ENCODE measurements around the gene KLF15.

Gene KLF15

GRCh38 chr3:126342211-126342610, 15.0 kb downstream of the KLF15 start:
- Histone ChIP-seq H3K4me3 (ENCODE audit: low read depth, low read length) (no peak overlapping the region), H3K27ac (peak overlapping the region; percentile 23; the same call in 1 of the 2 replicates), H3K9me3 (ENCODE audit: severe bottlenecking) (no peaks in the 10 kb centered on the region), H3K27me3 (ENCODE audit: insufficient read depth, low read depth, severe bottlenecking) (no peaks in the 10 kb centered on the region), H3K36me3 (no peaks in the 10 kb centered on the region)
- no peak for DNase-seq
- TF ChIP-seq CTCF (IDR thresholded peaks at IDR 0.05; ENCODE audit: low read depth, low read length): no peak

- H3K4me3 ChIP-seq (ENCODE audit: low read depth, low read length): no peak overlapping the region
- no peak for DNase-seq
- H3K27me3 ChIP-seq (ENCODE audit: insufficient read depth, low read depth, severe bottlenecking): no peaks in the 10 kb centered on the region
- no peaks in the 10 kb centered on the region for H3K36me3 ChIP-seq
- no peaks in the 10 kb centered on the region for H3K9me3 ChIP-seq (ENCODE audit: severe bottlenecking)
- H3K27ac ChIP-seq: no peak overlapping the region
- no peak for TF ChIP-seq CTCF (IDR thresholded peaks at IDR 0.05; ENCODE audit: low read depth, low read length)
Observed at GRCh38 chr3:126341755-126342150, 15.5 kb downstream of the KLF15 start.

GRCh38 chr3:126340943-126341754, 16.1 kb downstream of the KLF15 start:
- H3K27me3 ChIP-seq (ENCODE audit: insufficient read depth, low read depth, severe bottlenecking): no peaks in the 10 kb centered on the region
- no peak for TF ChIP-seq CTCF (IDR thresholded peaks at IDR 0.05; ENCODE audit: low read depth, low read length)
- no peak overlapping the region for H3K27ac ChIP-seq
- H3K9me3 ChIP-seq (ENCODE audit: severe bottlenecking): no peaks in the 10 kb centered on the region
- H3K36me3 ChIP-seq: no peaks in the 10 kb centered on the region
- no peak overlapping the region for H3K4me3 ChIP-seq (ENCODE audit: low read depth, low read length)
- no peak for DNase-seq

GRCh38 chr3:126340596-126340942, 16.6 kb downstream of the KLF15 start:
- Histone ChIP-seq H3K9me3 (ENCODE audit: severe bottlenecking) (no peaks in the 10 kb centered on the region), H3K27ac (no peak overlapping the region), H3K4me3 (ENCODE audit: low read depth, low read length) (no peak overlapping the region), H3K27me3 (ENCODE audit: insufficient read depth, low read depth, severe bottlenecking) (no peaks in the 10 kb centered on the region), H3K36me3 (no peaks in the 10 kb centered on the region)
- TF ChIP-seq CTCF (IDR thresholded peaks at IDR 0.05; ENCODE audit: low read depth, low read length): no peak
- DNase-seq: no peak

GRCh38 chr3:126340081-126340511, 17.1 kb downstream of the KLF15 start:
- H3K36me3 ChIP-seq: no peaks in the 10 kb centered on the region
- TF ChIP-seq CTCF (IDR thresholded peaks at IDR 0.05; ENCODE audit: low read depth, low read length): no peak
- no peak for DNase-seq
- H3K9me3 ChIP-seq (ENCODE audit: severe bottlenecking): no peaks in the 10 kb centered on the region
- H3K27me3 ChIP-seq (ENCODE audit: insufficient read depth, low read depth, severe bottlenecking): no peaks in the 10 kb centered on the region
- H3K4me3 ChIP-seq (ENCODE audit: low read depth, low read length): no peak overlapping the region
- no peak overlapping the region for H3K27ac ChIP-seq

- Histone ChIP-seq H3K27me3 (ENCODE audit: insufficient read depth, low read depth, severe bottlenecking) (no peaks in the 10 kb centered on the region), H3K36me3 (no peaks in the 10 kb centered on the region), H3K4me3 (ENCODE audit: low read depth, low read length) (no peak overlapping the region), H3K9me3 (ENCODE audit: severe bottlenecking) (no peaks in the 10 kb centered on the region), H3K27ac (no peak overlapping the region)
- DNase-seq: no peak
- TF ChIP-seq CTCF (IDR thresholded peaks at IDR 0.05; ENCODE audit: low read depth, low read length): no peak
Observed at GRCh38 chr3:126339466-126339865, 17.7 kb downstream of the KLF15 start.
